CD4-positive, CD25-positive, alpha-beta regulatory T cell (primary cell): Measurements from ENCODE around the gene KIF3B. TPM values are rescaled to one million over a fixed set of nuclear protein-coding genes. Genes with fewer than 3 reads are reported as not detected.
A peak's percentile ranks its signal among the peaks of the same experiment; 100 is the strongest.
"Not testable (repeated sequence)": the region's sequence is repeated elsewhere in the genome, so short reads cannot be mapped to it uniquely, and the experiment has no call there.

ENCODE experiments used
- ATAC-seq, 2 donors: fragments of 150-1000 bp; cut with Tn5 transposase; one replicate each; pipeline ENCODE4 v1.10.0; 2021; ENCODE audit warnings: low read depth in 2 of 2, moderate number of reproducible peaks in 2 of 2, moderate library complexity in 1 of 2
- DNase-seq, 3 donors: peaks; one replicate each; pipeline versions ENCODE4 v3.0.0 to v3.0.0-alpha.2; 2012 to 2022; ENCODE audit warnings: mixed read lengths in 1 of 3
- H3K27ac ChIP-seq: one replicate; pipeline ENCODE4 v1.7.0; 2013; ENCODE audit warnings: mild to moderate bottlenecking, low read length; ENCODE audit not compliant: insufficient read depth, poor library complexity, severe bottlenecking
- H3K27me3 ChIP-seq: one replicate; pipeline ENCODE4 v1.7.0; 2013; ENCODE audit warnings: low read length; ENCODE audit not compliant: control insufficient read depth, insufficient read depth
- H3K36me3 ChIP-seq: one replicate; pipeline ENCODE4 v1.7.0; 2013; ENCODE audit warnings: mild to moderate bottlenecking, low read length, moderate library complexity; ENCODE audit not compliant: control insufficient read depth, insufficient read depth
- H3K4me1 ChIP-seq: 2 replicates; pipeline ENCODE4 v1.7.0; 2013; ENCODE audit warnings: mild to moderate bottlenecking, low read length; ENCODE audit not compliant: insufficient read depth, control insufficient read depth, poor library complexity, severe bottlenecking
- H3K4me3 ChIP-seq: one replicate; pipeline ENCODE4 v1.7.0; 2013; ENCODE audit warnings: low read depth, mild to moderate bottlenecking, low read length, moderate library complexity
- H3K9me3 ChIP-seq, 2 experiments: 1 replicate in 1 of 2; 2 replicates in 1 of 2; pipeline ENCODE4 v1.7.0; 2013; ENCODE audit warnings: low read length in 2 of 2, mild to moderate bottlenecking in 1 of 2, moderate library complexity in 1 of 2; ENCODE audit not compliant: control insufficient read depth in 2 of 2
- H3K27ac Mint-ChIP-seq, 3 donors: one replicate each; pipeline ENCODE4 v1.8.0; 2020 to 2022; ENCODE audit warnings: mild to moderate bottlenecking in 3 of 3, mixed read lengths in 3 of 3, moderate library complexity in 2 of 3
- H3K27me3 Mint-ChIP-seq: one replicate; pipeline ENCODE4 v1.8.0; 2022; ENCODE audit warnings: mild to moderate bottlenecking, mixed read lengths
- H3K36me3 Mint-ChIP-seq: one replicate; pipeline ENCODE4 v1.8.0; 2020; ENCODE audit warnings: mixed read lengths
- H3K4me1 Mint-ChIP-seq, 4 donors: one replicate each; pipeline ENCODE4 v1.8.0; 2020 to 2022; ENCODE audit warnings: mixed read lengths in 4 of 4, mild to moderate bottlenecking in 1 of 4
- H3K4me3 Mint-ChIP-seq, 4 donors: one replicate each; pipeline ENCODE4 v1.8.0; 2020 to 2022; ENCODE audit warnings: mild to moderate bottlenecking in 4 of 4, mixed read lengths in 4 of 4, moderate library complexity in 3 of 4
- H3K9me3 Mint-ChIP-seq, 7 donors: one replicate each; pipeline ENCODE4 v1.8.0; 2020 to 2022; ENCODE audit warnings: mixed read lengths in 7 of 7, mild to moderate bottlenecking in 3 of 7, moderate library complexity in 2 of 7
- polyA plus RNA-seq, 4 donors: library from polyadenylated mRNA; unstranded; fragments of 300-500 nt; fragmentation: Illumina TruSeq; gene quantifications; one replicate each; pipeline ENCODE4 v1.2.3, GENCODE V29; 2021
- total RNA-seq: library from RNA; stranded (reverse); gene quantifications from one replicate; pipeline ENCODE4 v1.2.3, GENCODE V29; 2022

The KIF3B gene
- total and polyA plus RNA-seq, 5 donors from 2014 or later: 1.8 to 19.6 (median 2.9) TPM

DNA sequence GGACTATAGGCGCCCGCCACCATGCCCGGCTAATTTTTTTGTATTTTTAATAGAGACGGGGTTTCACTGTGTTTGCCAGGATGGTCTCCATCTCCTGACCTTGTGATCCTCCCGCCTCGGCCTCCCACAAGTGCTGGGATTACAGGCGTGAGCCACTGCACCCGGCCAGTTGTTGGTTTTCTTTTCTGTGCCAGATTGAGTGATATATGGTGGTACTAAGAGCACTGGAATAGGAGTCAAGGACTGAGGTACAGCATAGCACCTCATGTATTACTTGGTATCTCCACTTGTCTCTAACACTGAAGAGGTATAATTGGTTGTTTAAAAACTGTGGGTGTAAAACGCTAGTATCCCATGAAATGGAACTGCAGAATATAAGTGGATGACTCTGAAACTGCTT lies 106.0 kb downstream of the KIF3B start:
- not testable (repeated sequence) for ATAC-seq, H3K27me3 ChIP-seq, DNase-seq, H3K36me3 ChIP-seq, H3K9me3 Mint-ChIP-seq, H3K36me3 Mint-ChIP-seq, H3K9me3 ChIP-seq, H3K27ac ChIP-seq, H3K27me3 Mint-ChIP-seq, H3K4me3 ChIP-seq
- Mint-ChIP-seq H3K27ac (peak overlapping the region in 2 of 3 donors; percentile 17 to 74), H3K4me3 (peak overlapping the region in 1 of 4 donors; percentile 24), H3K4me1 (peaks cover 32 to 58% (median 40%) of the 10 kb centered on the region in 4 donors)
- peaks cover 33% of the 10 kb centered on the region for H3K4me1 ChIP-seq

Other genes starting within 250 kb of the KIF3B start
- gene HCK, start 225.4 kb upstream of the KIF3B start, total RNA-seq: not detected
- gene HCK, start 225.4 kb upstream of the KIF3B start, polyA plus RNA-seq: under 1 TPM in 3 of 4 donors, not detected in 1; 0.23 to 0.87 (median 0.25) TPM
- gene TM9SF4, start 167.9 kb upstream of the KIF3B start, total RNA-seq: 36.3 TPM
- gene TM9SF4, start 167.9 kb upstream of the KIF3B start, polyA plus RNA-seq: 10 to 100 TPM; 28.7 to 31.4 (median 29.4) TPM
- 22.9 TPM for gene PLAGL2, start 69.9 kb upstream of the KIF3B start, total RNA-seq
- 1 to 10 TPM; 2.8 to 5.3 (median 4.0) TPM for gene PLAGL2, start 69.9 kb upstream of the KIF3B start, polyA plus RNA-seq
- 14.1 TPM for gene POFUT1, start 69.8 kb upstream of the KIF3B start, total RNA-seq
- gene POFUT1, start 69.8 kb upstream of the KIF3B start, polyA plus RNA-seq: 10 to 100 TPM; 10.0 to 14.3 (median 12.0) TPM
- 314 TPM for gene ASXL1, start 80.7 kb downstream of the KIF3B start, total RNA-seq
- 10 to 100 TPM; 15.0 to 28.3 (median 21.1) TPM for gene ASXL1, start 80.7 kb downstream of the KIF3B start, polyA plus RNA-seq